OCI-LY1 (cell line): ENCODE measurements around the gene USB1.

Experiments
- H2AFZ ChIP-seq: fragments of 200-600 bp; sonication (generic), shearing (Covaris generic); 2 replicates; pipeline ENCODE4 v1.6.0; 2014; ENCODE audit warnings: antibody characterized with exemption, mild to moderate bottlenecking, low read length
- H3F3A ChIP-seq: fragments of 200-600 bp; sonication (generic), shearing (Covaris generic); 2 replicates; pipeline ENCODE4 v1.6.0; 2014; ENCODE audit warnings: mild to moderate bottlenecking, antibody characterized with exemption, low read length, moderate library complexity; ENCODE audit not compliant: insufficient read depth
- H3K27ac ChIP-seq: fragments of 200-600 bp; sonication (generic); 2 replicates; pipeline ENCODE4 v1.5.1; 2014; ENCODE audit warnings: low read length, mixed run types, mild to moderate bottlenecking, low read depth; ENCODE audit not compliant: poor library complexity, severe bottlenecking
- H3K27me3 ChIP-seq: fragments of 200-600 bp; sonication (generic); 2 replicates; pipeline ENCODE4 v1.6.0; 2014; ENCODE audit warnings: antibody characterized with exemption, mild to moderate bottlenecking, low read length, moderate library complexity; ENCODE audit not compliant: insufficient read depth
- H3K36me3 ChIP-seq: fragments of 200-600 bp; sonication (generic); 2 replicates; pipeline ENCODE4 v1.6.1; 2014; ENCODE audit warnings: mild to moderate bottlenecking, antibody characterized with exemption, low read length, moderate library complexity, mixed read lengths; ENCODE audit not compliant: insufficient read depth
- H3K4me1 ChIP-seq: fragments of 200-600 bp; sonication (generic); 2 replicates; pipeline ENCODE4 v1.5.1; 2014; ENCODE audit warnings: mild to moderate bottlenecking, low read length, moderate library complexity; ENCODE audit not compliant: insufficient read depth, severe bottlenecking
- H3K4me2 ChIP-seq: fragments of 200-600 bp; sonication (generic), shearing (Covaris generic); 2 replicates; pipeline ENCODE4 v1.6.1; 2014; ENCODE audit warnings: low read length
- H3K4me3 ChIP-seq: fragments of 200-600 bp; sonication (generic); 2 replicates; pipeline ENCODE4 v1.5.1; 2014; ENCODE audit warnings: low read length, low read depth, mild to moderate bottlenecking, mixed read lengths; ENCODE audit not compliant: poor library complexity, severe bottlenecking
- H3K79me2 ChIP-seq: fragments of 200-600 bp; shearing (Covaris generic); 2 replicates; pipeline ENCODE4 v1.6.1; 2016; ENCODE audit warnings: mixed run types, low read length, mixed read lengths; ENCODE audit not compliant: insufficient read depth
- H3K9ac ChIP-seq: fragments of 200-600 bp; sonication (generic), shearing (Covaris generic); 2 replicates; pipeline ENCODE4 v1.6.1; 2014; ENCODE audit warnings: mild to moderate bottlenecking, low read length, mixed read lengths
- H3K9me2 ChIP-seq: fragments of 200-600 bp; sonication (generic), shearing (Covaris generic); 2 replicates; pipeline ENCODE4 v1.6.1; 2014; ENCODE audit warnings: low read depth, mild to moderate bottlenecking, low read length, mixed read lengths
- H3K9me3 ChIP-seq: fragments of 200-600 bp; shearing (Covaris generic); 2 replicates; pipeline ENCODE4 v1.6.1; 2014; ENCODE audit warnings: low read length, mixed read lengths
- H4K20me1 ChIP-seq: fragments of 200-600 bp; sonication (generic), shearing (Covaris generic); 2 replicates; pipeline ENCODE4 v1.6.0; 2016; ENCODE audit warnings: mild to moderate bottlenecking, low read length; ENCODE audit not compliant: insufficient read depth
- CTCF ChIP-seq: fragments of 200-600 bp; sonication (generic), shearing (Covaris generic); IDR thresholded peaks from 2 replicates; pipeline ENCODE4 v1.5.1; 2017; ENCODE audit warnings: mild to moderate bottlenecking, antibody characterized with exemption, low read length, moderate library complexity, mixed read lengths
- EZH2 ChIP-seq: fragments of 200-600 bp; sonication (generic), shearing (Covaris generic); IDR thresholded peaks from 2 replicates; pipeline ENCODE4 v1.8.0; 2017; ENCODE audit warnings: borderline replicate concordance, mixed run types, mild to moderate bottlenecking, antibody characterized with exemption, low read length, moderate library complexity, mixed read lengths

USB1 gene

GRCh38 chr16:58022601-58023371 lies 21.6 kb downstream of the USB1 start:
- Histone ChIP-seq H3K9me2 (no peaks in the 10 kb centered on the region), H3K9ac (no peak overlapping the region), H3K9me3 (no peaks in the 10 kb centered on the region), H3F3A (no peaks in the 10 kb centered on the region), H2AFZ (no peak overlapping the region), H3K4me3 (no peak overlapping the region), H4K20me1 (no peaks in the 10 kb centered on the region), H3K27ac (no peak overlapping the region), H3K79me2 (no peaks in the 10 kb centered on the region), H3K4me2 (no peak overlapping the region), H3K4me1 (peaks cover 25% of the 10 kb centered on the region), H3K36me3 (peaks cover 16% of the 10 kb centered on the region; the same call in 1 of the 2 replicates), H3K27me3 (no peaks in the 10 kb centered on the region)
- TF ChIP-seq CTCF (no peak), EZH2 (no peak)

- no peaks in the 10 kb centered on the region for H4K20me1 ChIP-seq
- H3K36me3 ChIP-seq = peaks cover 8% of the 10 kb centered on the region; the same call in 1 of the 2 replicates
- H3K9ac ChIP-seq = peak overlapping the region; percentile 45; the same call in 1 of the 2 replicates
- peaks cover 25% of the 10 kb centered on the region for H3K4me1 ChIP-seq
- H3K79me2 ChIP-seq = no peaks in the 10 kb centered on the region
- TF ChIP-seq EZH2 (no peak), CTCF (no peak)
- H3K27me3 ChIP-seq = no peaks in the 10 kb centered on the region
- H3F3A ChIP-seq = no peaks in the 10 kb centered on the region
- peak overlapping the region; percentile 88 for H3K4me2 ChIP-seq
- no peaks in the 10 kb centered on the region for H3K9me3 ChIP-seq
- peak overlapping the region; percentile 74 for H3K4me3 ChIP-seq
- H2AFZ ChIP-seq = peak overlapping the region; percentile 92; the same call in 1 of the 2 replicates
- H3K27ac ChIP-seq = no peak overlapping the region
- H3K9me2 ChIP-seq = no peaks in the 10 kb centered on the region
These were observed 23.5 kb downstream of the USB1 start for GRCh38 chr16:58024486-58025350.

GRCh38 chr16:58025351-58026138 lies 24.3 kb downstream of the USB1 start, which contains the start of gene MMP15:
TSS of gene MMP15 (plus strand) at chr16:58025754. CDS start at chr16:58026351, 597 bp downstream.
- no peaks in the 10 kb centered on the region for H3K79me2 ChIP-seq
- no peak within 1 kb of the TSS for H3K27ac ChIP-seq
- no peaks in the 10 kb centered on the region for H3F3A ChIP-seq
- peaks cover 8% of the 10 kb centered on the region; the same call in 1 of the 2 replicates for H3K36me3 ChIP-seq
- peaks cover 25% of the 10 kb centered on the region for H3K4me1 ChIP-seq
- H3K27me3 ChIP-seq = no peaks in the 10 kb centered on the region
- H3K4me2 ChIP-seq = peak within 1 kb of the TSS; percentile 88
- H2AFZ ChIP-seq = peak within 1 kb of the TSS; percentile 92; the same call in 1 of the 2 replicates
- TF ChIP-seq EZH2 = no peak
- TF ChIP-seq CTCF = no peak
- H4K20me1 ChIP-seq = no peaks in the 10 kb centered on the region
- no peaks in the 10 kb centered on the region for H3K9me2 ChIP-seq
- peak within 1 kb of the TSS; percentile 45; the same call in 1 of the 2 replicates for H3K9ac ChIP-seq
- no peaks in the 10 kb centered on the region for H3K9me3 ChIP-seq
- H3K4me3 ChIP-seq = peak within 1 kb of the TSS; percentile 74
